ENCODE results near the gene HEBP2. TPM values are rescaled to one million over a fixed set of nuclear protein-coding genes. Genes with fewer than 3 reads are reported as not detected.
A peak's percentile ranks its signal among the peaks of the same experiment; 100 is the strongest.

Gene HEBP2
- total and polyA plus RNA-seq, 4 donors: 14.4 to 56.9 (median 25.7) TPM

- 85 to 98% methylated on average over 5 of the region's 5 CpGs for WGBS, 2 donors
- Histone ChIP-seq H3K4me1 (ENCODE audit: control insufficient read depth in 5 of 5, insufficient read depth in 5 of 5, low read length in 5 of 5) (peaks cover 0 to 6% (median 0%) of the 10 kb centered on the region in 5 donors), H3K36me3 (ENCODE audit: control insufficient read depth in 4 of 4, insufficient read depth in 4 of 4, low read length in 4 of 4) (no peaks in the 10 kb centered on the region), H3K27ac (ENCODE audit: low read depth in 1 of 2, low read length in 1 of 2) (no peak overlapping the region), H3K4me3 (no peak overlapping the region), H3K27me3 (ENCODE audit: control insufficient read depth in 3 of 3, insufficient read depth in 3 of 3, low read length in 2 of 3) (no peaks in the 10 kb centered on the region), H3K9me3 (ENCODE audit: control insufficient read depth in 4 of 4, insufficient read depth in 3 of 4, low read length in 3 of 4) (no peaks in the 10 kb centered on the region), H3K9ac (ENCODE audit: insufficient read depth in 1 of 2, low read length in 2 of 2) (no peak overlapping the region)
- no peak for ATAC-seq (ENCODE audit: insufficient read depth, low FRiP score)
- no peak for DNase-seq
- no peak for TF ChIP-seq CTCF (IDR thresholded peaks at IDR 0.05; ENCODE audit: control extremely low read depth, extremely low read depth)
Observed at GRCh38 chr6:138389551-138389950, 14.5 kb upstream of the HEBP2 start.

- WGBS, 2 donors: 66 to 73% methylated on average over 5 of the region's 5 CpGs
- Histone ChIP-seq H3K27me3 (ENCODE audit: control insufficient read depth in 3 of 3, insufficient read depth in 3 of 3, low read length in 2 of 3) (no peaks in the 10 kb centered on the region), H3K36me3 (ENCODE audit: control insufficient read depth in 4 of 4, insufficient read depth in 4 of 4, low read length in 4 of 4) (no peaks in the 10 kb centered on the region), H3K4me3 (no peak overlapping the region), H3K4me1 (ENCODE audit: control insufficient read depth in 5 of 5, insufficient read depth in 5 of 5, low read length in 5 of 5) (peaks cover 0 to 6% (median 0%) of the 10 kb centered on the region in 5 donors), H3K9me3 (ENCODE audit: control insufficient read depth in 4 of 4, insufficient read depth in 3 of 4, low read length in 3 of 4) (no peaks in the 10 kb centered on the region), H3K27ac (ENCODE audit: low read depth in 1 of 2, low read length in 1 of 2) (no peak overlapping the region), H3K9ac (ENCODE audit: insufficient read depth in 1 of 2, low read length in 2 of 2) (no peak overlapping the region)
- ATAC-seq (ENCODE audit: insufficient read depth, low FRiP score): no peak
- DNase-seq: peak in 2 of 3 donors; percentile 35 to 53
- TF ChIP-seq CTCF (IDR thresholded peaks at IDR 0.05; ENCODE audit: control extremely low read depth, extremely low read depth): no peak
Observed at GRCh38 chr6:138393871-138394783, 9.9 kb upstream of the HEBP2 start.

GRCh38 chr6:138396709-138397108 lies 7.3 kb upstream of the HEBP2 start:
- H3K27me3 ChIP-seq (ENCODE audit: control insufficient read depth in 3 of 3, insufficient read depth in 3 of 3, low read length in 2 of 3): no peaks in the 10 kb centered on the region
- TF ChIP-seq CTCF (IDR thresholded peaks at IDR 0.05; ENCODE audit: control extremely low read depth, extremely low read depth): no peak

More at GRCh38 chr6:138396709-138397108, 7.3 kb upstream of the HEBP2 start:
- Histone ChIP-seq H3K36me3 (ENCODE audit: control insufficient read depth in 4 of 4, insufficient read depth in 4 of 4, low read length in 4 of 4) (no peaks in the 10 kb centered on the region), H3K9ac (ENCODE audit: insufficient read depth in 1 of 2, low read length in 2 of 2) (no peak overlapping the region), H3K4me1 (ENCODE audit: control insufficient read depth in 5 of 5, insufficient read depth in 5 of 5, low read length in 5 of 5) (peaks cover 0 to 6% (median 0%) of the 10 kb centered on the region in 5 donors), H3K27ac (ENCODE audit: low read depth in 1 of 2, low read length in 1 of 2) (no peak overlapping the region), H3K9me3 (ENCODE audit: control insufficient read depth in 4 of 4, insufficient read depth in 3 of 4, low read length in 3 of 4) (no peaks in the 10 kb centered on the region), H3K4me3 (no peak overlapping the region)
- DNase-seq (no peak), ATAC-seq (ENCODE audit: insufficient read depth, low FRiP score) (no peak)
- whole genome bisulfite sequencing, 2 donors: 92 to 93% methylated on average over 5 of the region's 5 CpGs

Measured in lung (tissue), 12 donors.